Sigmoid colon (tissue), 7 donors: ENCODE measurements around the gene B3GNT5. TPM values are rescaled to one million over a fixed set of nuclear protein-coding genes. Genes with fewer than 3 reads are reported as not detected.

Experiments
- DNase-seq: peaks from one replicate; pipeline ENCODE4 v3.0.0-alpha.2; 2019
- H3K27ac ChIP-seq, 4 donors: fragments of 200-600 bp; sonication (generic); one replicate each; pipeline ENCODE4 v1.5.1; 2016 to 2019; ENCODE audit warnings: mild to moderate bottlenecking in 1 of 4
- H3K27me3 ChIP-seq, 3 donors: fragments of 200-600 bp; sonication (generic); one replicate each; pipeline ENCODE4 v1.5.1; 2019; ENCODE audit warnings: mild to moderate bottlenecking in 1 of 3
- H3K36me3 ChIP-seq, 4 donors: fragments of 200-600 bp; sonication (generic); one replicate each; pipeline ENCODE4 v1.5.1; 2016 to 2019
- H3K4me1 ChIP-seq, 4 donors: fragments of 200-600 bp; sonication (generic); one replicate each; pipeline ENCODE4 v1.5.1; 2017 to 2019
- H3K4me3 ChIP-seq, 4 donors: fragments of 200-600 bp; sonication (generic); one replicate each; pipeline ENCODE4 v1.5.1; 2017 to 2019; ENCODE audit warnings: mild to moderate bottlenecking in 2 of 4, moderate library complexity in 1 of 4
- H3K9me3 ChIP-seq, 4 donors: fragments of 200-600 bp in 3 of 4; sonication (generic) in 3 of 4; one replicate each; pipeline versions ENCODE4 v1.5.1 to v1.6.1; 2013 to 2019
- CTCF ChIP-seq, 4 experiments: fragments of 450-650 bp in 3 of 4; fragments of 200-600 bp in 1 of 4; IDR thresholded peaks; one replicate each; pipeline ENCODE4 v1.5.1; 2016 to 2019; ENCODE audit warnings: antibody characterized with exemption in 4 of 4, mild to moderate bottlenecking in 3 of 4, moderate library complexity in 2 of 4
- EP300 ChIP-seq, 4 donors: sonication (generic); formaldehyde crosslinking; IDR thresholded peaks; one replicate each; pipeline ENCODE4 v1.6.1; 2017; ENCODE audit warnings: antibody characterized with exemption in 4 of 4
- POLR2A ChIP-seq, 2 donors: fragments of 450-650 bp; IDR thresholded peaks; one replicate each; pipeline ENCODE4 v1.6.1; 2016; ENCODE audit warnings: antibody characterized with exemption in 2 of 2, mild to moderate bottlenecking in 2 of 2, moderate library complexity in 2 of 2
- POLR2AphosphoS5 ChIP-seq, 4 donors: sonication (generic); formaldehyde crosslinking; IDR thresholded peaks; one replicate each; pipeline ENCODE4 v1.6.1; 2017; ENCODE audit warnings: antibody characterized with exemption in 4 of 4
- WGBS, 2 donors: extraction: QIAGEN DNeasy Blood & Tissue Kit; methylation state at CpG; one replicate each; pipeline ENCODE4 v1.1.7; 2013; 5-methylcytosine and 5-hydroxymethylcytosine counted together
- intact Hi-C: fragments of 100-400 bp; cut with DNase I; formaldehyde crosslinking; loops from one replicate; pipeline ENCODE4 v1.15.1; 2023
- polyA plus RNA-seq, 3 donors: library from polyadenylated mRNA; stranded (reverse); fragments of 200-250 nt; gene quantifications; one replicate each; pipeline ENCODE4 v1.2.3, GENCODE V29; 2013
- total RNA-seq, 4 donors: library from RNA; depleted of rRNA; stranded (reverse); fragments of >200 nt; gene quantifications; one replicate each; pipeline ENCODE4 v1.1.0, GENCODE V29; 2016
- donor health status: healthy with polysubstance abuse.
- donor health status: Bipolar disorder and iron deficiency.
- donor health status: healthy.

The B3GNT5 gene
- total RNA-seq, result 1 to 10 TPM; 2.2 to 4.2 (median 3.2) TPM
- polyA plus RNA-seq, result 10 to 100 TPM; 21.8 to 29.6 (median 22.8) TPM

DNA sequence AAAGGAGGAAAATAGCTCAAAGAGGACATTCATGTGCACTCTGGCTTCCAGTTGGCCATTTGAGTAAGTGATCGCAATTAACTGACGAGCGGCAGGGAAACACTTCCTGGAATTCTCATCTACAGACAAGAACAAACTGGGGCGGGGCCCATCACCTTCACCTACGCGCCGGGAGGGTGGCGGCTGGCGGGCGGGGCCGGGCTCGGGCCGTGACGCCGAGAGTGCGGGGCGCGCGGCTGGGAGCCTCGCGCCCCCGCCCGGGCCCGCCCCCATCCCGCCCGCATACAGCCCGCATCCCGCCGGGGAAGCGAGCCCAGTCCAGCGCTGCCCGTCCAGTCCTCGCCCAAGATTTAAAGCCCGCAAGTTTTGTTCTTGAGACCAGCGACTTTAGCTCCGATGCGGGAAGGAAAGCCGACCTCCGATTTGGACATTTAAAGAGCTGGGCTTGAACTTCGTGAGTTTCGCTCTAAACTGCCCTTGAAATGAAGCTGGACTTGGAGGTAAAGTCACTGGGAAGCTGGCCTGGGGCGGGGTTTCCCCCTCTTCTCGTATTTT is at the start of gene B3GNT5:
B3GNT5 (plus strand) TSS at position 281 of the 555 bp plus-strand sequence. CDS start 16,546 bp downstream, outside the sequence.
- peak; percentile 65 for DNase-seq
- Histone ChIP-seq H3K9me3 (no peaks in the 10 kb centered on the region), H3K36me3 (no peaks in the 10 kb centered on the region), H3K4me1 (peaks cover 0 to 13% (median 9%) of the 10 kb centered on the region in 4 donors), H3K27ac (peak within 1 kb of the TSS; percentile 70 to 84 (median 80)), H3K27me3 (no peaks in the 10 kb centered on the region), H3K4me3 (peak within 1 kb of the TSS; percentile 49 to 87 (median 64))
- WGBS, 2 donors, result 1% methylated on average over 43 of the region's 43 CpGs
- TF ChIP-seq POLR2AphosphoS5 (IDR thresholded peaks at IDR 0.05) (no peak), CTCF (IDR thresholded peaks at IDR 0.05) (no peak), EP300 (IDR thresholded peaks at IDR 0.05) (no peak), POLR2A (IDR thresholded peaks at IDR 0.05) (no peak)
- intact Hi-C loops, result loop anchor here (5.0 kb wide), 2 partner anchors 34 to 129 kb away; no protein-coding TSS in a partner anchor

DNA sequence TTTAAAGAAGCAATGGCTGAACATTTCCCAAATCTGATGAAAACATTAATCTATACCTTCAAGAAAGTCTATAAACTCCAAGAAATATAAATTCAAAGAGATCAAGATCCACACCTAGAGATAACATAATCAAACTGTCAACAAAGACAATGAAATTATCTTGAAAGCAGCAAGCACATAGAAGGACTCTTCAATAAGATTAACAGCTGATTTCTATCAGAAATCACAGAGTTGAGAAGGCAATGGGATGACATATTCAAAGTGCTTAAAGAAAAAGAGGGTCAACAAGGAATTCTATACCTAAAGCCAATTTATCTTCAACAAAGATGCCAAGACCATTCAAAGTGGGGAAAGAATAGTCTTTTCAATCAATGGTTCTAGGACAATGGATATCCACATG is 49.4 kb upstream of the B3GNT5 start:
- no peak overlapping the region for H3K4me3 ChIP-seq
- no peaks in the 10 kb centered on the region for H3K27me3 ChIP-seq
- no peak overlapping the region for H3K27ac ChIP-seq
- DNase-seq, result no peak
- no peaks in the 10 kb centered on the region for H3K36me3 ChIP-seq
- H3K4me1 ChIP-seq, result no peaks in the 10 kb centered on the region
- TF ChIP-seq POLR2A (IDR thresholded peaks at IDR 0.05), result no peak
- TF ChIP-seq POLR2AphosphoS5 (IDR thresholded peaks at IDR 0.05), result no peak
- intact Hi-C loops, result no loop called here
- H3K9me3 ChIP-seq, result peaks cover 0 to 4% (median 0%) of the 10 kb centered on the region in 4 donors

GRCh38 chr3:183208260-183208659 is 44.8 kb upstream of the B3GNT5 start:
- no peak overlapping the region for H3K27ac ChIP-seq
- H3K4me3 ChIP-seq, result no peak overlapping the region
- 88 to 94% methylated on average over 2 of the region's 2 CpGs for WGBS, 2 donors
- H3K4me1 ChIP-seq, result no peaks in the 10 kb centered on the region
- peaks cover 0 to 2% (median 0%) of the 10 kb centered on the region in 4 donors for H3K9me3 ChIP-seq
- no peaks in the 10 kb centered on the region for H3K36me3 ChIP-seq
- H3K27me3 ChIP-seq, result no peaks in the 10 kb centered on the region
- DNase-seq, result no peak
- TF ChIP-seq EP300 (IDR thresholded peaks at IDR 0.05), result no peak
- no peak for TF ChIP-seq CTCF (IDR thresholded peaks at IDR 0.05)
- TF ChIP-seq POLR2AphosphoS5 (IDR thresholded peaks at IDR 0.05), result no peak
- no peak for TF ChIP-seq POLR2A (IDR thresholded peaks at IDR 0.05)
- intact Hi-C loops, result no loop called here

- no peak for DNase-seq
- Histone ChIP-seq H3K27ac (no peak overlapping the region), H3K4me3 (no peak overlapping the region), H3K36me3 (no peaks in the 10 kb centered on the region), H3K4me1 (no peaks in the 10 kb centered on the region), H3K27me3 (no peaks in the 10 kb centered on the region), H3K9me3 (no peaks in the 10 kb centered on the region)
- intact Hi-C loops, result no loop called here
- TF ChIP-seq POLR2AphosphoS5 (IDR thresholded peaks at IDR 0.05) (no peak), CTCF (IDR thresholded peaks at IDR 0.05) (no peak), POLR2A (IDR thresholded peaks at IDR 0.05) (no peak), EP300 (IDR thresholded peaks at IDR 0.05) (no peak)
- 86 to 88% methylated on average over 2 of the region's 2 CpGs for WGBS, 2 donors
These were observed 44.3 kb upstream of the B3GNT5 start for GRCh38 chr3:183208800-183209199.

GRCh38 chr3:183210341-183210740 is 42.7 kb upstream of the B3GNT5 start:
- H3K27ac ChIP-seq, result peak overlapping the region in 1 of 4 donors; percentile 32

More at GRCh38 chr3:183210341-183210740, 42.7 kb upstream of the B3GNT5 start:
- no peak for DNase-seq
- WGBS, 2 donors, result 55 to 57% methylated on average over 5 of the region's 5 CpGs
- H3K4me3 ChIP-seq, result no peak overlapping the region
- H3K36me3 ChIP-seq, result no peaks in the 10 kb centered on the region
- no peaks in the 10 kb centered on the region for H3K27me3 ChIP-seq
- intact Hi-C loops, result no loop called here
- no peaks in the 10 kb centered on the region for H3K9me3 ChIP-seq
- no peak for TF ChIP-seq EP300 (IDR thresholded peaks at IDR 0.05)
- TF ChIP-seq POLR2AphosphoS5 (IDR thresholded peaks at IDR 0.05), result no peak
- TF ChIP-seq POLR2A (IDR thresholded peaks at IDR 0.05), result no peak
- no peak for TF ChIP-seq CTCF (IDR thresholded peaks at IDR 0.05)
- H3K4me1 ChIP-seq, result no peaks in the 10 kb centered on the region
